Duodenal mucosa (tissue), 2 donors: ENCODE data around the gene PRDM8.
A peak's percentile ranks its signal among the peaks of the same experiment; 100 is the strongest.

Experiments
- H3K27ac ChIP-seq: one replicate; pipeline ENCODE4 v1.7.0; 2013; ENCODE audit warnings: low read depth, low read length
- H3K27me3 ChIP-seq, 2 donors: one replicate each; pipeline ENCODE4 v1.7.0; 2013; ENCODE audit warnings: low read length in 2 of 2, control low read depth in 1 of 2; ENCODE audit not compliant: insufficient read depth in 2 of 2, control insufficient read depth in 1 of 2
- H3K36me3 ChIP-seq, 2 donors: one replicate each; pipeline ENCODE4 v1.7.0; 2013; ENCODE audit warnings: low read length in 2 of 2, control low read depth in 1 of 2; ENCODE audit not compliant: insufficient read depth in 2 of 2, control insufficient read depth in 1 of 2
- H3K4me1 ChIP-seq, 2 donors: one replicate each; pipeline ENCODE4 v1.7.0; 2013; ENCODE audit warnings: low read length in 2 of 2, control low read depth in 1 of 2; ENCODE audit not compliant: insufficient read depth in 2 of 2, control insufficient read depth in 1 of 2
- H3K4me3 ChIP-seq, 2 donors: one replicate each; pipeline ENCODE4 v1.7.0; 2013; ENCODE audit warnings: low read length in 2 of 2, low read depth in 1 of 2
- H3K9ac ChIP-seq, 2 donors: one replicate each; pipeline ENCODE4 v1.7.0; 2013; ENCODE audit warnings: low read length in 2 of 2, low read depth in 1 of 2
- H3K9me3 ChIP-seq, 2 donors: one replicate each; pipeline ENCODE4 v1.7.0; 2013; ENCODE audit warnings: low read length in 2 of 2, control low read depth in 1 of 2; ENCODE audit not compliant: control insufficient read depth in 1 of 2

The PRDM8 gene

DNA sequence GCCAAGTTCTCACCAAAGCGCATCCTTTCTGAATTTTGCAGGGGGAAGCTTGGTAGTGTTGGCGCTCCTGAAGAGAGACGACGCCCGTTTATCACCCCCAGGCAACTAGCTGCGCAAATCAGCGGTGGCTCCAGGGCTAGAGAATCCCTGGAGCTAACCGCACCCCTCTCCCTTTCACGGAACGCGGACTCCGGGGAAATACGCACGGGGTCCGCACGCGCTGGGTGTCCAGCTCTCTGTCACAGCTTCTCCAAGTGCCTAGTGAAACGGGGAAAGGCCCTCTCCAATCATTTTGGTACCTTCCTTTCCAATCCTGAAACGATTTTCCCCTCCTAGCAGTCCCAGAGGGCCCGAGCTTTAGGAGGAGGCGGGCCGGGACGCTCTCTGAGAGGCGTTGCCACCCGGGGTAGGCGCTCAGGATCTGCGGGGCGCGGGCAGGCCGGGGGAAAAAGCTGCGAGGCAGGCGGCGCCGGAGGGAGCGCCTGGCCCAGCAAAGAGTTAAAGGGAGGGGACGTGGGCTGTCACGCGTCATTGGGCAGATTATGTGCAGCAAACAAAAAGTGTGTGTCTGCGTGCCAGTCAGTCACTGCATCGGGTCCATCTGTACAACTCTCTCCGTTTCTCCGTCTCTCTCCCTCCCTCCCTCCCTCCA is at the start of gene PRDM8:
Gene PRDM8 (plus strand): TSS at position 582 of the 652 bp plus-strand sequence. CDS start 2,578 bp downstream, outside the sequence.
- Histone ChIP-seq H3K9ac (no peak within 1 kb of the TSS), H3K36me3 (no peaks in the 10 kb centered on the region), H3K9me3 (no peaks in the 10 kb centered on the region), H3K27me3 (peaks cover 48 to 65% of the 10 kb centered on the region in 2 donors), H3K4me3 (peak within 1 kb of the TSS in 1 of 2 donors; percentile 28), H3K27ac (no peak within 1 kb of the TSS), H3K4me1 (peaks cover 3 to 8% of the 10 kb centered on the region in 2 donors)

DNA sequence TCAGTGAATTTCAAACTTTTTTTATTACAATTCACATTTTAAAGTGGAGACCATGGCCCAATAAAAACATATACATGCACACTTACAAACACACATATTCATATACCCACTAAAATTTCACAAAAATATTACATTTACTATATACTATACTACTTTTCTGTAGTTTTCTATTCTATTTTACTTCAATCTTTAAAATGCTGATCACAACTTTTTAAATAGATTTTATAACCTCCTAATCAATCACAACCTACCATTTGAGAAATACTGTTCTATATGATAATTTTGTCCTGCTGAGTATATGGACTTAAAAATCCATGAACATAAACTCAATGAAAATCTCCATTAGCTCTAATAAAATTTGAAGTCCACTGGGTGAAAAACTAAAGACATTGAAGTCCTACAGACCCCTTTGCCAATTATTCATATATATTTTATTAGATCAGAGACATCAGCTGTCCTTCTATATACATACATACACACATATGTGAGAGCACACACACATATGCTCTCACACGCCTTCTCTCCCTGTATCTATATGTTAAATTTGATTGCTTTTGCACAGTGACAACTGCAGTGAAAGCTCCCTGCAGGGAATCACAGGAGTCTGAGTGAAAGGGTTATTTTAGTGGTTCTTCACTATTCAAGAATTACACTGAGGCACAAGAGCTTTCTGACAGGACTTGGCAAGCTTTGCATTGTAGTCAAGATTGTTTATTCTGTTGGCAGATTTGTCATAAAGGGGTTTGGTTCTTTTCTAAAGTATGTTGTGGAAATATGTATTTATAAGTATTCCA is 46.7 kb upstream of the PRDM8 start:
- no peak overlapping the region for H3K9ac ChIP-seq
- H3K36me3 ChIP-seq, result no peaks in the 10 kb centered on the region
- no peaks in the 10 kb centered on the region for H3K9me3 ChIP-seq
- no peaks in the 10 kb centered on the region for H3K27me3 ChIP-seq
- H3K27ac ChIP-seq, result no peak overlapping the region
- no peaks in the 10 kb centered on the region for H3K4me1 ChIP-seq
- no peak overlapping the region for H3K4me3 ChIP-seq

DNA sequence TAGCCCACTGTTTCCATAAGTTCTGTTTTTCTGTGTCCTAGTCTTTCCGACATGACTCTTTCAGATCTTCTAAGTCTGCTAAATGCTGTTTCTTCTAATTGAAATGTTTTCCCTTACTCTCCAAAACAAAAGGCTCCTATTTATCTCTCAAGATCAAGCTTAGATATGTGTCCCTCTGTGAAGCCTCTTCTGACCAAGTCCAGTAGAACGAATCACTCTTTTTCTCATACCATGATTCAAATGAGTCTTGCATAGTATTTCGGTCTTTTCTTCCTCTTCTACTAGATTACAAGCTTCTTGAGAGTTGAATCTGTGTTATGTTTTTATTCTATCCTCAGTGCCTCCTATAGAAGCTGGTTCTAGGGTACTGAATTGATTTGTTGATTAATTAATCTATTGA is 45.3 kb upstream of the PRDM8 start:
- H3K27ac ChIP-seq, result no peak overlapping the region
- H3K36me3 ChIP-seq, result no peaks in the 10 kb centered on the region
- no peaks in the 10 kb centered on the region for H3K27me3 ChIP-seq
- no peak overlapping the region for H3K9ac ChIP-seq
- no peak overlapping the region for H3K4me3 ChIP-seq
- H3K4me1 ChIP-seq, result no peaks in the 10 kb centered on the region
- H3K9me3 ChIP-seq, result no peaks in the 10 kb centered on the region

DNA sequence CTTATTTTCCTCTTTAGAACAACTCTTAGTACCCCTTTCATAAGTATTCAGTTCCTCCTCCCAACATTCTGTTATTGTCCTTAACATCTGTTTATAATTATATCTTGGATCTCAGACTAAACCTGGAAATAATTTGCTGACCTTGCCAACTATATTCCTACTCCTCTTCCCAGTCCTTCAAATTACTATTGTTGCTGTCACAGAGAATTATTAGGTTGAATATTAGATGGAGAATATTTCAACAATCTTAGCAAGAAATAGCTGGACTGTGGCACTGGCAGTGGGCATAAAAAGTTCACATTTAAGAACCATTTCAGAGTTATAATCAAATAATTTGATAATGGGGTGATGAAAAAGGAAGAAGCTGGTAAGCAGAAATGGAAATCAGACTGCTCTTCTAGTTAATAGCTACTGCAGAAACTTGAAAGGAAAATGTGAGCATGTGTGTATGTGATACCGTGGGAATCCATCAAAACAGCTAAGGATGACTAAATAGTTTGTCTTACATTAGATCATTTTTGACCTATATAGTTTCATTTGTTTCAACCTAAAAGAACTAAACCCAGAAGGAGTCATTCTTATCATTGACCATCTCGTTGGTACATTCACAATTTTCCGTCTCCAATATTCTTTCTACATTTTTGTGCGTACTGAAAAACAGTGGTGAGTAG is 43.3 kb upstream of the PRDM8 start:
- no peaks in the 10 kb centered on the region for H3K4me1 ChIP-seq
- no peak overlapping the region for H3K9ac ChIP-seq
- no peak overlapping the region for H3K4me3 ChIP-seq
- H3K9me3 ChIP-seq, result no peaks in the 10 kb centered on the region
- no peaks in the 10 kb centered on the region for H3K36me3 ChIP-seq
- H3K27me3 ChIP-seq, result no peaks in the 10 kb centered on the region
- H3K27ac ChIP-seq, result no peak overlapping the region

DNA sequence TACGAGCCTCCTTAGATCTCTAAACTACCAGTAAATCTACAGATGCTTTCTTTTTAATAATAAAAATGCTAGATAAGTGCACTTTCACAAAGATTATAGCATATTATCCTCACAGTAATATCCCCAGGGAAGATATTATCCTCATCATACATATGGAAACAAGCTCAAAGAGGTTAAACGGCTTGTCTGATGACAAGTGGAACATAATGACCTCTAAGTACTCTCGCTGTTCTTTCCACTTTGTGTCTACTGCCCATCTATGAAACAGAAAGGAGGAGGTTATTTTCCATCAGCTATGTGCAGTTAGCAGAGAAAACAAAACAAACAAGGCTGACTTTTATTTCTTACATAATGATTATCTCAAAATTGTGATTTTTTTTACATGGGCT is 42.8 kb upstream of the PRDM8 start:
- H3K27me3 ChIP-seq, result no peaks in the 10 kb centered on the region
- no peak overlapping the region for H3K27ac ChIP-seq
- no peak overlapping the region for H3K4me3 ChIP-seq
- no peaks in the 10 kb centered on the region for H3K9me3 ChIP-seq
- no peak overlapping the region for H3K9ac ChIP-seq
- H3K4me1 ChIP-seq, result no peaks in the 10 kb centered on the region
- H3K36me3 ChIP-seq, result no peaks in the 10 kb centered on the region

DNA sequence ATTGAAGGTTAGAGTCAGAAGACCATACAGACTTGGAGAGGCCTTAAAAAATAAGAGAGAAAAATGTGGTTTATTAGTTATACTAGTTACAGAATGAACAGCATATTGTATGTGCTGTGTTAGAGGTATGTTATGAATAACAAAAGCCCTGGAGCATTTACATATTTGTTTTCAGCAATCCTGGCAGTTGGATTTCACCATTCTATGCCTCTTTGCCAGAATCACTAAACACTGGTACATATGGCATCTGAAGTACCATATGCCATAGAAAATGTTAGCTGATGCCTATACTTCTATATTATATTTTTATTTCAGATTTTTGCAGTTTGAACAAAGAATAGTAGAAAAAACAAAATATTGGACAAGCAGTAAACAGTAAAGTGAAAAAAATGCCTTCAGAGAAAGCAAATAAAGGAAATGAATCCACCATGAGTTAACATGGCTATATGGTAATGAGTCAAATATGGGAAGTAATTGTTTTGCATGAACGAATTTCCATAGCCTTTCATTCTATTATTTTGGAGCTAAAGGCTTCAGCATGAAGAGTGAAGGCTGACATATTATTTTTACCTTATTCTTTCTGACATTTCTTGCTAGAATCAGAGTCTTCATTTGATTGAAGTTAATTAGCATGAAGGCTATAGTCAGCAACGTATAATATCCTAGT is 41.9 kb upstream of the PRDM8 start:
- Histone ChIP-seq H3K36me3 (no peaks in the 10 kb centered on the region), H3K4me1 (no peaks in the 10 kb centered on the region), H3K4me3 (no peak overlapping the region), H3K27me3 (no peaks in the 10 kb centered on the region), H3K9ac (no peak overlapping the region), H3K9me3 (no peaks in the 10 kb centered on the region), H3K27ac (no peak overlapping the region)

DNA sequence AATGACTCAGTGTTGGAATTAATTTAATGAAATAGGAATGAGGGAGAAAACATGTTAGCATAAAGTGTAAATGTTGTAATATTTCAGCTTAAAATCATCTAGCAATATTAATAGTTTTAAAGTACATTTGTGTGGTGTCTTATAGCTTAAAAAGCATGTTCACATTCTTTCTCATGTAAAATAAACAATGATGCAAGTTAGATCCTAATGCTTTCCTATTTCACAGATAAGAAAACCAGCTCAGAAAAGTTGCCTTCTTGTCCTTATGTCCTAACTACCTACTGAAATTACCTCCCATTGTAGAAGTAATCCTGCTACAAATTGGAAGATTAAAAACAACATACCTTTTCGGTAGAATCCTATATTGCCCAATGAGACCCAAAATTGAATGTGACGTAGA is 40.9 kb upstream of the PRDM8 start:
- Histone ChIP-seq H3K36me3 (no peaks in the 10 kb centered on the region), H3K4me3 (no peak overlapping the region), H3K9me3 (no peaks in the 10 kb centered on the region), H3K27me3 (no peaks in the 10 kb centered on the region), H3K9ac (no peak overlapping the region), H3K27ac (no peak overlapping the region), H3K4me1 (no peaks in the 10 kb centered on the region)

DNA sequence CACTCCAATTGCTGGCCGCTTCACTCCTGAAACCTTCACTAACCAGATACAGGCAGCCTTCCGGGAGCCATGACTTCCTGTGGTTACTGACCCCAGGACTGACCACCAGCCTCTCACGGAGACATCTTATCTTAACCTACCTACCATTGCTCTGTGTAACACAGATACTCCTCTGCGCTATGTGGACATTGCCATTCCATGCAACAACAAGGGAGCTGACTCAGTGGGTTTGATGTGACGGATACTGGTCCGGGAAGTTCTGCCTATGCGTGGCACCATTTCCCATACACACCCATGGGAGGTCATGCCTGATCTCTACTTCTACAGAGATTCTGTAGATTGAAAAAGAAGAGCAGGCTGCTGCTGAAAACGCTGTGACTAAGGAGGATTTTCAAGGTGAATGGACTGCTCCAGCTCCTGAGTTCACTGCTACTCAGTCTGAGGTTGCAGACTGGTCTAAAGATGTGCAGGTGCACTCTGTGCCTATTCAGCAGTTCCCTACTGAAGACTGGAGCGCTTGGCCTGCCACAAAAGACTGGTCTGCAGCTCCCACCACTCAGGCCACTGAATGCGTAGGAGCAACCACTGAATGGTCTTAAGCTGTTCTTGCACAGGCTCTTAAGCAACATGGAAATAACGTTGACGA is 35.8 kb upstream of the PRDM8 start:
- Histone ChIP-seq H3K9me3 (no peaks in the 10 kb centered on the region), H3K27me3 (no peaks in the 10 kb centered on the region), H3K36me3 (no peaks in the 10 kb centered on the region), H3K4me3 (no peak overlapping the region), H3K4me1 (no peaks in the 10 kb centered on the region), H3K27ac (no peak overlapping the region), H3K9ac (no peak overlapping the region)

DNA sequence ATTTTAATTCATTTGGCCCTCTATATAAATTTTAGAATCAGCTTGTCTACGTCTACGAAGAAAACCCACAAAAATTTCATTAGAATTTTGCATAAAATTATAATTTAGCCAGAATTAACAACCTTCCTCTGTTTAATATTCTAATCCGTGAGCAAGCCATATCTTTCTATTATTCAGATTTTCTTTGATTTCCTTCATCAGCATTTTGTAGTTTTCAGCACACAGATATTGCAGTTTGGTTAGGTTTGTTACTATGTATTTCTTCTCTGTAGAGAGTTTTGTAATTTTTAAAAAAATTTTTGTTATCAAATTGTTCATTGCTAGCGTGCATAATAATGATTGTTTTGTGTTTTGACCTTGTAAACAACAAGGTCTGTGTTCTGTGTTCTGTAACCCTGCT is 34.9 kb upstream of the PRDM8 start:
- Histone ChIP-seq H3K4me1 (no peaks in the 10 kb centered on the region), H3K4me3 (no peak overlapping the region), H3K36me3 (no peaks in the 10 kb centered on the region), H3K9ac (no peak overlapping the region), H3K9me3 (no peaks in the 10 kb centered on the region), H3K27me3 (no peaks in the 10 kb centered on the region), H3K27ac (no peak overlapping the region)
